Activated naive CD4-positive, alpha-beta T cell treated with anti-CD3 and anti-CD28 coated beads, Interleukin-2, amount 10 ng/mL, durations not matched to agents 5 hours and 36 hours (primary cell): ENCODE data around the gene TSPY8. TPM values are rescaled to one million over a fixed set of nuclear protein-coding genes. Genes with fewer than 3 reads are reported as not detected.

Source experiments
- total RNA-seq, 2 experiments: library from RNA; stranded (reverse); gene quantifications; one replicate each; pipeline ENCODE4 v1.2.3, GENCODE V29; 2021

TSPY8 gene
- total RNA-seq, result not detected

GRCh38 chrY:9357497-9357896 lies at the start of gene TSPY8:
TSS of gene TSPY8 (plus strand) at chrY:9357797. CDS start at chrY:9357843, 46 bp downstream.

GRCh38 chrY:9337164-9337563 lies 20.4 kb upstream of the TSPY8 start, which contains the start of gene TSPY4:
TSS of gene TSPY4 (plus strand) at chrY:9337464. CDS start at chrY:9337510, 46 bp downstream.

GRCh38 chrY:9398121-9398520 lies 40.5 kb downstream of the TSPY8 start, which contains the start of gene TSPY3:
TSS of gene TSPY3 (plus strand) at chrY:9398421. CDS start at chrY:9398467, 46 bp downstream.

Other genes with a start within 250 kb of the TSPY8 start
- not detected for gene TSPY4, start 20.3 kb upstream of the TSPY8 start, total RNA-seq
- gene TSPY3, start 40.6 kb downstream of the TSPY8 start, total RNA-seq, result not detected
- gene TSPY1, start 109.2 kb downstream of the TSPY8 start, total RNA-seq, result not detected
- gene TSPY9, start 129.5 kb downstream of the TSPY8 start, total RNA-seq, result not detected
- not detected for gene TSPY10, start 170.1 kb downstream of the TSPY8 start, total RNA-seq